Activated CD4-positive, alpha-beta T cell treated with anti-CD3 and anti-CD28 coated beads, Interleukin-2, amount 50 U/mL, for 16 hours (primary cell): ENCODE results near the gene FCGR1A.
"Not testable (repeated sequence)": the region's sequence is repeated elsewhere in the genome, so short reads cannot be mapped to it uniquely, and the experiment has no call there.

Experiments used
- DNase-seq: peaks from one replicate; pipeline ENCODE4 v3.0.0-alpha.2; 2020

Gene FCGR1A

GRCh38 chr1:149782600-149782999 is at the start of gene FCGR1A:
TSS of gene FCGR1A (plus strand) at chr1:149782694. CDS start at chr1:149782744, 50 bp downstream.
- DNase-seq: not testable (repeated sequence)

- not testable (repeated sequence) for DNase-seq
Observed at GRCh38 chr1:149732781-149733180, 49.7 kb upstream of the FCGR1A start.

GRCh38 chr1:149734692-149735091 is 47.8 kb upstream of the FCGR1A start:
- DNase-seq: not testable (repeated sequence)

- peak; percentile 84 for DNase-seq
Observed at GRCh38 chr1:149740148-149740581, 42.3 kb upstream of the FCGR1A start.

- DNase-seq: not testable (repeated sequence)
Observed at GRCh38 chr1:149740590-149741230, 41.8 kb upstream of the FCGR1A start.

GRCh38 chr1:149741914-149742313 is 40.6 kb upstream of the FCGR1A start:
- not testable (repeated sequence) for DNase-seq

GRCh38 chr1:149746463-149747356 is 35.8 kb upstream of the FCGR1A start:
- DNase-seq: not testable (repeated sequence)

GRCh38 chr1:149747359-149748143 is 34.9 kb upstream of the FCGR1A start:
- not testable (repeated sequence) for DNase-seq

GRCh38 chr1:149748144-149748500 is 34.4 kb upstream of the FCGR1A start:
- DNase-seq: not testable (repeated sequence)

- DNase-seq: not testable (repeated sequence)
Observed at GRCh38 chr1:149750562-149750961, 31.9 kb upstream of the FCGR1A start.

- not testable (repeated sequence) for DNase-seq
Observed at GRCh38 chr1:149752186-149752585, 30.3 kb upstream of the FCGR1A start.

GRCh38 chr1:149753466-149753865 is 29.0 kb upstream of the FCGR1A start:
- not testable (repeated sequence) for DNase-seq

GRCh38 chr1:149755294-149755693 is 27.2 kb upstream of the FCGR1A start:
- DNase-seq: not testable (repeated sequence)

- DNase-seq: peak; percentile 35
Observed at GRCh38 chr1:149762294-149762693, 20.2 kb upstream of the FCGR1A start.

GRCh38 chr1:149764087-149764800 is 18.2 kb upstream of the FCGR1A start:
- DNase-seq: not testable (repeated sequence)

- DNase-seq: not testable (repeated sequence)
Observed at GRCh38 chr1:149766241-149766640, 16.3 kb upstream of the FCGR1A start.

GRCh38 chr1:149769216-149769615 is 13.3 kb upstream of the FCGR1A start:
- DNase-seq: not testable (repeated sequence)

- DNase-seq: peak; percentile 38
Observed at GRCh38 chr1:149770661-149771060, 11.8 kb upstream of the FCGR1A start.

- DNase-seq: not testable (repeated sequence)
Observed at GRCh38 chr1:149771653-149772425, 10.7 kb upstream of the FCGR1A start.

- peak; percentile 42 for DNase-seq
Observed at GRCh38 chr1:149775510-149776147, 6.9 kb upstream of the FCGR1A start.

- not testable (repeated sequence) for DNase-seq
Observed at GRCh38 chr1:149777084-149777483, 5.4 kb upstream of the FCGR1A start.
